ENCODE results near the gene KCNMB2.

DNA sequence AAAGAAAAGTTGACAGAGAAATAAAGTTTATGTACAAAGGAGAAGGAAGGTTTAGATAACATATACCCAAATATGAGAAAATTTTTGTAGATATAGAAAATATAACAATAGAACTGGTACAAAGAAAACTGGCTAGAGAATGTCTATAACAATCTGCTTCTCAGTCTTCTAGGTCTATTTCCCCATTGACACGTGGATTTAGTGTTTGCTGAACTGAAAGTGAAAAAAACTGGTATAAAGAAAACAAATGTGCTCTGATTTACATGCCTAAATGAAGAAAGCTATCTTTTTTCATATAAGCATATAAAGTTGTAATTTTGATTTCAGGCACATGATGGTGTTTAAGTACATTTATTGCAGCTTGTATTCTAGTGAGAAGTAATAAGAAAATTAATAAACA is 9.8 kb downstream of the KCNMB2 start:
- TF ChIP-seq, protein P1, sequence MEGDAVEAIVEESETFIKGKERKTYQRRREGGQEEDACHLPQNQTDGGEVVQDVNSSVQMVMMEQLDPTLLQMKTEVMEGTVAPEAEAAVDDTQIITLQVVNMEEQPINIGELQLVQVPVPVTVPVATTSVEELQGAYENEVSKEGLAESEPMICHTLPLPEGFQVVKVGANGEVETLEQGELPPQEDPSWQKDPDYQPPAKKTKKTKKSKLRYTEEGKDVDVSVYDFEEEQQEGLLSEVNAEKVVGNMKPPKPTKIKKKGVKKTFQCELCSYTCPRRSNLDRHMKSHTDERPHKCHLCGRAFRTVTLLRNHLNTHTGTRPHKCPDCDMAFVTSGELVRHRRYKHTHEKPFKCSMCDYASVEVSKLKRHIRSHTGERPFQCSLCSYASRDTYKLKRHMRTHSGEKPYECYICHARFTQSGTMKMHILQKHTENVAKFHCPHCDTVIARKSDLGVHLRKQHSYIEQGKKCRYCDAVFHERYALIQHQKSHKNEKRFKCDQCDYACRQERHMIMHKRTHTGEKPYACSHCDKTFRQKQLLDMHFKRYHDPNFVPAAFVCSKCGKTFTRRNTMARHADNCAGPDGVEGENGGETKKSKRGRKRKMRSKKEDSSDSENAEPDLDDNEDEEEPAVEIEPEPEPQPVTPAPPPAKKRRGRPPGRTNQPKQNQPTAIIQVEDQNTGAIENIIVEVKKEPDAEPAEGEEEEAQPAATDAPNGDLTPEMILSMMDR (IDR thresholded peaks at IDR 0.05; ENCODE audit: low read depth, low read length), result no peak
- no peak for TF ChIP-seq EZH2phosphoT487 (IDR thresholded peaks at IDR 0.05; ENCODE audit: low read depth)

All from OCI-LY3 (cell line).